Cardiac fibroblast (primary cell): ENCODE measurements around the gene FAM107B.
A peak's percentile ranks its signal among the peaks of the same experiment; 100 is the strongest.

Experiments
- DNase-seq, 2 donors: peaks; one replicate each; pipeline versions ENCODE4 v3.0.0 to v3.0.0-alpha.2; 2010; ENCODE audit warnings: low read depth in 2 of 2
- H3K4me3 ChIP-seq, 2 donors: replicated peaks in 1 of 2; 1 replicate in 1 of 2; 2 replicates in 1 of 2; pipeline ENCODE4 v1.5.1; 2011; ENCODE audit warnings: low read depth in 2 of 2, low read length in 2 of 2, mild to moderate bottlenecking in 2 of 2, moderate library complexity in 1 of 2
- TF ChIP-seq, protein P1 (sequence below): IDR thresholded peaks from one replicate; pipeline ENCODE4 v1.5.1; 2011; ENCODE audit warnings: low read depth, mild to moderate bottlenecking, low read length, inconsistent platforms

The FAM107B gene

GRCh38 chr10:14751014-14751896 lies 23.4 kb downstream of the FAM107B start:
- DNase-seq, result peak; percentile 16 to 29
- H3K4me3 ChIP-seq, result no peak overlapping the region
- TF ChIP-seq, protein P1, sequence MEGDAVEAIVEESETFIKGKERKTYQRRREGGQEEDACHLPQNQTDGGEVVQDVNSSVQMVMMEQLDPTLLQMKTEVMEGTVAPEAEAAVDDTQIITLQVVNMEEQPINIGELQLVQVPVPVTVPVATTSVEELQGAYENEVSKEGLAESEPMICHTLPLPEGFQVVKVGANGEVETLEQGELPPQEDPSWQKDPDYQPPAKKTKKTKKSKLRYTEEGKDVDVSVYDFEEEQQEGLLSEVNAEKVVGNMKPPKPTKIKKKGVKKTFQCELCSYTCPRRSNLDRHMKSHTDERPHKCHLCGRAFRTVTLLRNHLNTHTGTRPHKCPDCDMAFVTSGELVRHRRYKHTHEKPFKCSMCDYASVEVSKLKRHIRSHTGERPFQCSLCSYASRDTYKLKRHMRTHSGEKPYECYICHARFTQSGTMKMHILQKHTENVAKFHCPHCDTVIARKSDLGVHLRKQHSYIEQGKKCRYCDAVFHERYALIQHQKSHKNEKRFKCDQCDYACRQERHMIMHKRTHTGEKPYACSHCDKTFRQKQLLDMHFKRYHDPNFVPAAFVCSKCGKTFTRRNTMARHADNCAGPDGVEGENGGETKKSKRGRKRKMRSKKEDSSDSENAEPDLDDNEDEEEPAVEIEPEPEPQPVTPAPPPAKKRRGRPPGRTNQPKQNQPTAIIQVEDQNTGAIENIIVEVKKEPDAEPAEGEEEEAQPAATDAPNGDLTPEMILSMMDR, result no peak

GRCh38 chr10:14749070-14749809 lies 25.5 kb downstream of the FAM107B start:
- no peak for DNase-seq
- H3K4me3 ChIP-seq, result no peak overlapping the region
- TF ChIP-seq, protein P1, result no peak

DNA sequence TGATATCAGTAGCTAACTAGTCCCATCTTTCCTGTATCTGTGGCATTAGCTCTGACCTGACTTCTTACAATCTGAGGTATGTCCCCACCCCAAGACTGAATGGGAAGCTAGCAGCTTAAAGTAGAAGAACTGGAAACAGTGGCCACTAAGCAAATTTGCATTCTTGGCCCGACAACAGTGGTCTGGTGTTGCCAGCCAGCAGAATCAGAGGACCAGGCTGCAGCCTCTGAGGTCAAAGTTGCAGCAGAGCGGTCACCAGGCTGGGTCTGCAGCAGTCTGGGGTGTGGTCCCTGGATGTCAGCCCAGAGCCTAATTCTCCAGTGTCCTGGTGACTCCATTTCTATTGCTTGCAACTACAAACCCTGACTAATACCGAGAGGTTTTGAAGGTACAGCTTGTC lies 26.3 kb downstream of the FAM107B start:
- TF ChIP-seq, protein P1, result no peak

GRCh38 chr10:14742815-14743214 lies 31.9 kb downstream of the FAM107B start:
- peak in 1 of 2 donors; percentile 8 for DNase-seq
- TF ChIP-seq, protein P1, result no peak
- H3K4me3 ChIP-seq, result no peak overlapping the region

More for the DNA sequence above, 26.3 kb downstream of the FAM107B start:
- H3K4me3 ChIP-seq, result no peak overlapping the region
- peak in 1 of 2 donors; percentile 7 for DNase-seq

GRCh38 chr10:14742382-14742781 lies 32.3 kb downstream of the FAM107B start:
- no peak for DNase-seq
- TF ChIP-seq, protein P1, result no peak
- no peak overlapping the region for H3K4me3 ChIP-seq

GRCh38 chr10:14740684-14741247 lies 33.9 kb downstream of the FAM107B start:
- DNase-seq, result no peak
- TF ChIP-seq, protein P1, result no peak
- no peak overlapping the region for H3K4me3 ChIP-seq
